ENCODE results near the gene AARS2. TPM values are rescaled to one million over a fixed set of nuclear protein-coding genes. Genes with fewer than 3 reads are reported as not detected.
"Not testable (repeated sequence)": the region's sequence is repeated elsewhere in the genome, so short reads cannot be mapped to it uniquely, and the experiment has no call there.

AARS2 gene
- total RNA-seq, 4 donors from 2014 or later: 14.1 to 24.7 (median 21.0) TPM

DNA sequence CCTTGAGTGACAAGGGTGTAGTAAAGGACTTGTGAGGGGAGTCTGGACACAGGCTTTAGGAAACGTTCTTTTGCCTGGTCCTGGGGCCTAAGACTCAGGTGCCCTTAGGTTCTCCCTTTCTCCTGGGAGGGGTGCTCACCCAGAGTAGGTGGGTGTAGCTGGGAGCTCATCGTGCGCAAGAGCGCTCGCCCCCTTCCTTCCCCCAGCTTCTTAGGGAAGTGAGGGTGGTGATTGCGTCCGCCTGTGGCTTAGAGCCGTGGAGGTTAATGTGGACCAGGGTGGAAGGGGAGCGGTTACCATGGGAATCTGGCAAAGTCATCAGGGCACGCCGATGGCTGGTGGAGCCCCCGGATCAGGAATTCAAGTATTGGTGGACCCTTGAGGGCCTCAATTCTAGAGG, 3.3 kb upstream of the AARS2 start:
- intact Hi-C loops (cut with DNase I; ENCODE audit: low total_unique reads): no loop called here

DNA sequence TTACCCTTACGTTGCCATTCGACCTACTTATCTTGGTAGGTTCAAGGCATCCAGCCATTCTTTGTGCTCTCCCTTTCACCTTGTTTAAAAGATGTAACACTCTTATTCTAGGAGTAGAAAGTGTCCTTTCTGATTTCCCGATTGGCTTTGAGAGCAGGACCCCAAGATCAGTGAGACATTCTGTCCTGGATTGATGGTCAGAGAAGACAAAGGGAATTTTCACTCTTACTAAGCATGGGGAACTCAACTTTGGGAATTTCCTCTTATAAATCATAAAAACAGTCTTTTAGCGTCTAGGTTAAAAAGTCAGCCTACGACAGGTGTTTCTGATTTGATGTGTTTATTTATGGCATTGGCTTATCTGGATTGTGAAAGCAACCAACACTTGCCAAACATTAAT, 2.8 kb upstream of the AARS2 start:
- H3K27me3 ChIP-seq: no peaks in the 10 kb centered on the region
- no peaks in the 10 kb centered on the region for H3K36me3 ChIP-seq
- H3K27ac ChIP-seq: no peak overlapping the region
- TF ChIP-seq POLR2A (IDR thresholded peaks at IDR 0.05): no peak
- TF ChIP-seq, protein P1, sequence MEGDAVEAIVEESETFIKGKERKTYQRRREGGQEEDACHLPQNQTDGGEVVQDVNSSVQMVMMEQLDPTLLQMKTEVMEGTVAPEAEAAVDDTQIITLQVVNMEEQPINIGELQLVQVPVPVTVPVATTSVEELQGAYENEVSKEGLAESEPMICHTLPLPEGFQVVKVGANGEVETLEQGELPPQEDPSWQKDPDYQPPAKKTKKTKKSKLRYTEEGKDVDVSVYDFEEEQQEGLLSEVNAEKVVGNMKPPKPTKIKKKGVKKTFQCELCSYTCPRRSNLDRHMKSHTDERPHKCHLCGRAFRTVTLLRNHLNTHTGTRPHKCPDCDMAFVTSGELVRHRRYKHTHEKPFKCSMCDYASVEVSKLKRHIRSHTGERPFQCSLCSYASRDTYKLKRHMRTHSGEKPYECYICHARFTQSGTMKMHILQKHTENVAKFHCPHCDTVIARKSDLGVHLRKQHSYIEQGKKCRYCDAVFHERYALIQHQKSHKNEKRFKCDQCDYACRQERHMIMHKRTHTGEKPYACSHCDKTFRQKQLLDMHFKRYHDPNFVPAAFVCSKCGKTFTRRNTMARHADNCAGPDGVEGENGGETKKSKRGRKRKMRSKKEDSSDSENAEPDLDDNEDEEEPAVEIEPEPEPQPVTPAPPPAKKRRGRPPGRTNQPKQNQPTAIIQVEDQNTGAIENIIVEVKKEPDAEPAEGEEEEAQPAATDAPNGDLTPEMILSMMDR (IDR thresholded peaks at IDR 0.05): no peak
- peaks cover 0 to 7% of the 10 kb centered on the region in 2 donors for H3K4me1 ChIP-seq
- no peak for DNase-seq
- H3K9me3 ChIP-seq: no peaks in the 10 kb centered on the region
- H3K4me3 ChIP-seq: no peak overlapping the region
- intact Hi-C loops (cut with DNase I; ENCODE audit: low total_unique reads): no loop called here

More for the DNA sequence above, 3.3 kb upstream of the AARS2 start:
- H3K9me3 ChIP-seq: no peaks in the 10 kb centered on the region
- H3K4me3 ChIP-seq: no peak overlapping the region
- peaks cover 0 to 7% of the 10 kb centered on the region in 2 donors for H3K4me1 ChIP-seq
- no peak overlapping the region for H3K27ac ChIP-seq
- H3K27me3 ChIP-seq: no peaks in the 10 kb centered on the region
- no peak for TF ChIP-seq POLR2A (IDR thresholded peaks at IDR 0.05)
- TF ChIP-seq, protein P1 (IDR thresholded peaks at IDR 0.05): no peak
- DNase-seq: no peak
- no peaks in the 10 kb centered on the region for H3K36me3 ChIP-seq

DNA sequence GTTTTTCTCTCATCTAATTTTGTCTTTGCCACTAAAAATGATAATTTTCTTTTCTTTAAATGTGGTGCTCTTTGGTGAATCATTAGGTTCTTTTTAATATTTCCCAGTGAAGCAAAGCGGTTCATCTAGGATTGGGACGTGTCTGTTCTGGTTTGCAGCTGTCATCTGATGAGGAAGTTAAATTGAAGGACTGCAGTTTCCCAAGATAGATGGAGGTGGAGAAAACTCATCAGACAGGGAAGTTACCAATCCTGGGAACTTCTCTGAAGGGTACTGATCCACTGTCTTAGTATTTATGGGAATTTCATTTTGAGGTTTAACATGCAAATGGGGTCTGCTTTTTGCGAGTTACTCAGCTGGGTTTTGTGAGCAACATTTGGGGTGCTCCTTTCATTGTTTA, 2.4 kb upstream of the AARS2 start:
- no peak for DNase-seq
- H3K27me3 ChIP-seq: no peaks in the 10 kb centered on the region
- TF ChIP-seq POLR2A (IDR thresholded peaks at IDR 0.05): no peak
- TF ChIP-seq, protein P1 (IDR thresholded peaks at IDR 0.05): no peak
- no peak overlapping the region for H3K27ac ChIP-seq
- H3K36me3 ChIP-seq: no peaks in the 10 kb centered on the region
- H3K4me1 ChIP-seq: peaks cover 0 to 7% of the 10 kb centered on the region in 2 donors
- no peak overlapping the region for H3K4me3 ChIP-seq
- intact Hi-C loops (cut with DNase I; ENCODE audit: low total_unique reads): no loop called here
- no peaks in the 10 kb centered on the region for H3K9me3 ChIP-seq

DNA sequence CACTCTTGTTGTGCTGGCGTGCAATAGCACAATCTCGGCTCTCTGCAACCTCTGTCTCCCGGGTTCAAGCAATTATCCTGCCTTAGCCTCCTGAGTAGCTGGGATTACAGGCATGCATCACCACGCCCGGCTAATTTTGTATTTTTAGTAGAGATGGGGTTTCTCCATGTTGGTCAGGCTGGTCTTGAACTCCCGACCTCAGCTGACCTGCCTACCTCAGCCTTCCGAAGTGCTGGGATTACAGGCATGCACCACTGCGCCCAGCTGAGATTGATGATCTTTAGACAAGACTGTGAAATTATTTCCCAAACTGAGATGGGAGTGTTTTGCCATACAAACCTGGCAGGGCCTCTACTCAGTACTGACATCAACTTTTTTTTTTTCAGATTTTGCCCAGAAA, 1.5 kb upstream of the AARS2 start:
- H3K36me3 ChIP-seq; intact Hi-C loops (cut with DNase I; ENCODE audit: low total_unique reads); H3K4me3 ChIP-seq: not testable (repeated sequence)

DNA sequence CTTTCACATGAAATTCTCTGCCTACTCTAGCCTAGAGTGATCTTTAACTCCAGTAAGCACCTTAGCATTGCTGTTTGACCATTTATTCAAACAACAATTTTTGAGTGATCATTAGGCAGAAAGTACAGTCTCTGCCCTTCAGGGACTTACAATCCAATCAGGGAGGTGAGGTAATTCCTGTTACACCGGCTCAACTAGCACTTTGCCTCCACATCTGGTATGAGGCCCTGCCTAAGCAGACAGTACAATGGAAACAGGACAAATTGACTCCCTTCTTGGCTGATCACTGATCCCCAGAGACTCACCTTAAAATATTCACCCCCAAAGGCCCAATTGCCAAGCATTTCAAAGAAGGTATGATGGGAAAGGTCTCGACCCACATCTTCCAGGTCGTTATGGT, 1.4 kb downstream of the AARS2 start:
- no peak for DNase-seq
- TF ChIP-seq, protein P1 (IDR thresholded peaks at IDR 0.05): no peak
- TF ChIP-seq POLR2A (IDR thresholded peaks at IDR 0.05): no peak
- Histone ChIP-seq H3K27ac (no peak overlapping the region), H3K4me1 (peaks cover 0 to 7% of the 10 kb centered on the region in 2 donors), H3K4me3 (no peak overlapping the region), H3K36me3 (no peaks in the 10 kb centered on the region), H3K27me3 (no peaks in the 10 kb centered on the region), H3K9me3 (no peaks in the 10 kb centered on the region)
- intact Hi-C loops (cut with DNase I; ENCODE audit: low total_unique reads): no loop called here

More for the DNA sequence above, 1.5 kb upstream of the AARS2 start:
- DNase-seq, H3K27ac ChIP-seq, H3K27me3 ChIP-seq, H3K4me1 ChIP-seq, H3K9me3 ChIP-seq: not testable (repeated sequence)

DNA sequence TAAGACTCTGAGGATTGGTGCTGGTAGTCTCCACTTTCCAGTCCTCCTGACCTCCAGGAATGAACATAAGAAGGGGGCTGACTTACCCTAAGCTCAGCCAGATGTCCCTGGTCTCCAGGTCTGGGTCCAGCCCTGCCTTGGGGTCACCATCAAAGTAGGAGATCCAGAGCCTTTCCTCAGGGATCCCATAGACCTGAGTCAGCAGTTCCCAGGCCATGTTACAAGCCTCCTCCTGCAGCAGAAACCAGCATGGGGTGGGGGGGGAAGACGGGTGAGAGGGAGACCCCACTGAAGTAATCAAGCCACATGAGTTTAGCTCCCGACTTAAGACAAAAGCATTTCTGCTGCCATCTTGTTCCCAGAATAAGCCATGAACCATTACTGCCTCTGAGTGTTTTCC, 1.8 kb downstream of the AARS2 start:
- Histone ChIP-seq H3K36me3 (no peaks in the 10 kb centered on the region), H3K9me3 (no peaks in the 10 kb centered on the region), H3K4me1 (peaks cover 0 to 7% of the 10 kb centered on the region in 2 donors), H3K27ac (no peak overlapping the region), H3K27me3 (no peaks in the 10 kb centered on the region), H3K4me3 (no peak overlapping the region)
- DNase-seq: no peak
- intact Hi-C loops (cut with DNase I; ENCODE audit: low total_unique reads): no loop called here
- TF ChIP-seq, protein P1 (IDR thresholded peaks at IDR 0.05): no peak
- TF ChIP-seq POLR2A (IDR thresholded peaks at IDR 0.05): no peak

All from uterus (tissue), 4 donors.